Activated naive CD4-positive, alpha-beta T cell treated with anti-CD3 and anti-CD28 coated beads, Interleukin-2, amount 50 U/mL, for 16 hours (primary cell): ENCODE measurements around the gene CHRM3.
"Not testable (repeated sequence)": the region's sequence is repeated elsewhere in the genome, so short reads cannot be mapped to it uniquely, and the experiment has no call there.

Source experiments
- DNase-seq: peaks from one replicate; pipeline ENCODE4 v3.0.0-alpha.2; 2020

CHRM3 gene

DNA sequence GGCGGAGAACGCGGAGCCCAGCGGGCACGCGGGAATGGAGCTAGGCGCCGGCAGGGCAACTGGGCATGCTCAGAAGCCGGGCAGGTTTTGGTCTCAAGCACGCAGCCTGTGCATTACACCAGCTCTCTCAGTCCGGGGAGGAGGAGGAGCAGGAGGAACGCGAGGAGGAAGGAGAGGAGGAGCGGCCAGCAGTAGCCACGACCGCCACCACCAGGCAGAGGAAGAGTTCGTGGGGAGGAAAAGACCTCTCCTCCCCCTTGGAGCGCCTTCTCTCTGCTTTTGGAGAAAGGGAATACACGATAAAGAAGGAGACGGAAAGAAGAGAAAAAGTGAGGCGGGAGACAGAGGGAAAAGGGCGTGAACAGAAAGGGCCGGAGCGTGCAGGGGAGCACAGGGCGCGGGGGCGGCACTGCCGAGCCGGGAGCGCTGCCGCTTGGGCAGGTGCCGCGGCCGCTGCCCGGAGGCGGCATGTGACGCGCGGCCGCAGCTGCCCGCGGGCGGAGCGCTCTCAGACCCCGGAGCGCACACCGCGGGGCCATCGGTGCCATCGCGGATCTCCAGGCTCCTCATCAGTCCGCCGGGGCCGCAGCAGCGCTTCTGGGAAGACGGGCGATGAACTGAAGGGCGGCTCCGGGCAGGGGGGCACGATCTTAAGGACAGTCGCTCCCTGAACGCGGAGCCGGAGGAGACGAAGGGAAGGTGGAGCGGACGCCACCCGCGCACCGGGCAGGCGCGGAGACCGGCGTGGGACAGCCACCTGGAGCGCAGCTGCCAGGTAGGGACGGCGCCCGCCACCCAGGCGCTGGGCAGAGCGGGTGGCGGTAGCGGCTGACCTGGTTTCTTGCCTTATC lies at the start of gene CHRM3:
CHRM3 (plus strand) TSS at position 116 of the 851 bp plus-strand sequence. CDS start 520,884 bp downstream, outside the sequence.
- DNase-seq = peak; percentile 15

DNA sequence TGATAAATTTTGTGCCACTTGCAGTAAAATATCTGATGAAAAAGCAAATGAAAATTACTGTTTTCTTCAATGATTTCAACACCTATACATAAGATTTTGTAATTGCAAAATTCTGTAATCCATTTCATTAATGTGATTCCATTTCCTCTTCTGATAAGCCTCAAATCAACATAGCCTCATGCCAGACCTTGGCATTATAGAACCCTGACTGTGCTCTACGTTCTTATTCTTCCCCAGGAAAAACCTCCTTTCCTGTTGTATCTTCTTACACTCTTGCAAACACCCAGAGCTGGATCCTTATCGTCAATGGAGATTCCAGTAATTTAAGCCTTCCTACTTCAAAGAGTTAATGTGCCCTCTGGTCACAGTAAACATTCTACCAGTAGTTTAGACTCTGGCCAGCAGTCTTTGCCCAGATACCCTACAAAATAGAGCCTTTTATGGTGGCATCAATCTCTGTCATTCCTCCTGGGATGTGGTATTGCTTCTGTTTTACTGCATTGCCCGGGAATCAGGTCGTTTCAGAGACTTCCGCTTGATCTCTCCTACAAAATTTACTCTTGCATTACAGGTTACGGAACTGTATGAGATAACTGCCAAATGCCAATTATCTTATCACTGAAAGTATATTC lies 48.5 kb upstream of the CHRM3 start:
- DNase-seq = no peak

GRCh38 chr1:239347776-239348175 lies 38.6 kb upstream of the CHRM3 start:
- no peak for DNase-seq

DNA sequence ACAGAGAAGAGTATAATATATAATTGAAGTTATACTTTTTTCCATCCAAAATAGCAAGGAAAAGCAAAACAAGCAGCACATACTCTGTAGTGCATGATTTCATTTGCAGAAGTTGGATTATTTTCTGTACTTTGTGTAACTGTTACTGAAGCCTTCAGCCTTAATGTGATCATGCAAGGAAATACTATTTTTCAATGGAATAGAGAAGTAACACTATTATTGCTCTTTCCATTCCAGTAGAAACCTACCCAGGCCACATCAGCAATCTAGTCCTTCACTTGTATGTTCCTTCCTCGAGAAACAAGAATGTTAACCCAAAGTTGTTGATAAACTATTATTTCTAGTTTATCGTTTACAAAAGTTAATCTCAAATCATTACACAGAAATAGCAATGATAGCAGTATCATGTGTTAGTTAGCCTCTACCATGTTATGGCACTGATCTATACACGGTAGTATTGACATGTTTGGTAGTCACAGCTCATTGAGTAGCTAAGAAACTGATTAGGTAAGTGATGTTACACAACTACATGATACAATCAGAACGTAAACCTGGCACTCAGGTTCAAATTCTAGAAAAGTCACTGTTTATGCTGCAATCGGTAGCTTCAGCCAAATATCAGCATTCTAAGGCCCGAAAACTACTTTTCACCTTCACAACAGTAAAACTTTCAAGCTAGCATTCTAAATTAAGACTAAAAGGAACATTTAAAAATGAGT lies 37.6 kb upstream of the CHRM3 start:
- no peak for DNase-seq

GRCh38 chr1:239349699-239350098 lies 36.7 kb upstream of the CHRM3 start:
- DNase-seq = no peak

DNA sequence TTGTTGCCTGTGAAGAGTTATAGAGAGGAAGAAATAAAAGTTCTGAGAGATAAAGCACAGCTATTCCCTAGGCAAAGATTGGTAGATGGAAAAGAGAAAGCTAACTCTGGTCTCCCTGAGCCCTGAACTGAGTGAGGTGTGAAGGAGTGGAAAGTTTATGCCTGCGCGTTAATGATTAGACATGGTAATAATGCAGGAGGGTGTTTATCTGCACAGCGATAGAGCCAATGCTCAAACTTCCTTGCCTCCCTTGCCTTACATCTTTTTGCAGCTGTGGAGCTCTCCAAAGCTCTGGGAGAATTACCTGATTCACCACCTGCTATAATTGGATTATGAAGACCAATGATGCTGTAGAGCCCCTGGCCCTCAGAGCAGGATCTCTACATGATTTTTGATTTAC lies 32.8 kb upstream of the CHRM3 start:
- DNase-seq = no peak

DNA sequence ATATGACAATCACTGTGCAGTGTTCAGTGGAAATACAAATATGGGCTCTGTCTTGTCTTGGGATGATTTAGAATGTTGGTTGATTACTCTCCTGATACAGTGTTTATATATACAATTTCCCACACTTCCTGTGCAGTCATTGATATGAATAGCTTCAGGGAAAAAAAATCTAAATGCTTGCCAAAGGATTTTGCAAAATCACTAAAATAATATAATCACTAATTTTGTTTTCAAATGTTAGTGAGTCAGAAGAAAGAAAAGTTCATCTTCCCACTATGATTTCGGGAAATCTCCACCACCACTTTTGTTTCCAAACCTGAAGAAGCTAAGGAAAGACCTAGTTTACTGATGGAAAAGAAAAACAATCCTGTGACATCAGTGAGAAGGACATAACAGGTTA lies 32.1 kb upstream of the CHRM3 start:
- DNase-seq = no peak

GRCh38 chr1:239357867-239358266 lies 28.5 kb upstream of the CHRM3 start:
- no peak for DNase-seq

DNA sequence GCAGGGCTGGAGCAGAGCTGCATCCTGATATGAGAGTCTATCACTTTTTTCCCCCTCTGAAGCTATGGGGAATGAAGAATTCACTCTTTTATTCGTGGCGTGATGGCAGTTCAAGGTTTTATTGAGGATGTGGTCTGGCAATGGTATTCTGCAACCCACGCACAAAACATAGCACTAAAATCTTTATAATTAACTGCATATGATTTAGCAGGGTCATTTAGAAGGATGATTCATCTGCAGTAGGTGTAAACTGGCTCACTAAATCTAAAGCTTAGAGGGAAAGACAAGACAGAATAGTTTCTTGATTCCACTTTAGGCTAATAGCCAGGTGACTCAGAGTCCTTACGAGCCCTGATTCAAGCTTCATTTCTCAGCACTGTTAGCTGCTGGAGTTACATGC lies 25.0 kb upstream of the CHRM3 start:
- DNase-seq = no peak

DNA sequence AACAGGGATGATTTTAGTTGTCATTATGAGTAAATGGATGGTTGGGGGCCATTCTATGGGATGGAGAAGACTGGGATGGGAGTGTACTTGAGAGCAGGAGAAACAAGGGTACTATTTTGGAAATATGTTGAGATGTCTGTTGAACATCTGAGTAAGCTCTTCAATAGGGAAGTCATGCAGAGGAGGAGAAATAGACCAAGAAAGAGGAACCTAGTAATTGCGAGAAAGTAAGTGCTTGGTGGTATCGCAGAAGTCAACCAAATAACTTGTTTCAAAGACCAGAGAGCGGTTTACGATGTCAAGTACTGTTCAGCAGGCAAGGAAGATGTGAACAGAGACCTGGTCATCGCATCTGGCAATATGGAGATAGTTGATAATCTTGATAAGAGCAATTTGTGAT lies 22.4 kb upstream of the CHRM3 start:
- DNase-seq = no peak

DNA sequence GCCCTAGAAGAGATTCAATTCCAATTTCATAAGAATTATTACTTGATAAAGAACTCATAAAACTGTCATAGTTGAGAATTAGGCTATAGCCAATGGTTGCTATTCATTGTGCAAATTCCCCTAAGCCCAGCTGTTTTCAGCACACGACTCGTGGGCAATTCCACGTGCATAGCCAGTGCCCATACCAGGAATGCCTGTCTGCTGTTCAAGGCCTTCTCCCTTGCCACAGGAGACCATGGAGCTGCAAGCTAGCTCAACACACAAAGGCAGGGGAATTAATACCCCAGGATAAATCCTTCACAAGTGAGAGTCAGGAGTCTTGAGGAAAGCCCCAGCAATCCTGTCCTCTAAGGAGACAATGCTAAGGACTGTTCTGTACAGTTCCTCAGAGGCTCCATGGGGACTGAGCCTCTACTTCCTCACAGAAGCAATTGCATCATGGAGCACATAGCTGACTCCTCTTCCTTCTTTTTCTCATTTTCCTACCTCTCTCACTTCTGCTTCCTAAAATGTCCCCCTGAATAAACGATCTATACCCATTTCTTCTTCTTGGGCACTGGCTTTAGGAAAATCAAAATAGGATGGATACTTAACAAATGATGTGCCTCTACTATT lies 19.1 kb upstream of the CHRM3 start:
- DNase-seq = no peak

GRCh38 chr1:239368436-239369109 lies 17.8 kb upstream of the CHRM3 start:
- DNase-seq = no peak

DNA sequence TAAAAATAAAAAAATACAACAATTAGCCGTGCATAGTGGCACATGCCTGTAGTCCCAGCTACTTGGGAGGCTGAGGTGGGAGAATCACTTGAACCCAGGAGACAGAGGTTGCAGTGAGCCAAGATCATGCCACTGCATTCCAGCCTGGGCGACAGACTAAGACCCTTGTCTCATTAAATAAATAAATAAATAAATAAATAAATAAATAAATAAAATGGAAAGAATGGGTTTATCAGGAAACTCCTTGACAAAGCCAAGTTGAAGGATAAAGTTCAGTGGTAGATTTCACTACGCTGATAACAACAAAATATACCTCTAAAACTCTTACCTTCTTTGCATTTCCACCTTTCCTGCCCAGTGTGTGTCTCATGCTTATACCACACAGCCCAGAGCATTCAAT lies 15.5 kb upstream of the CHRM3 start:
- not testable (repeated sequence) for DNase-seq

- no peak for DNase-seq
Observed at GRCh38 chr1:239382666-239383065, 3.7 kb upstream of the CHRM3 start.

- no peak for DNase-seq
Observed at GRCh38 chr1:239383714-239384113, 2.7 kb upstream of the CHRM3 start.

DNA sequence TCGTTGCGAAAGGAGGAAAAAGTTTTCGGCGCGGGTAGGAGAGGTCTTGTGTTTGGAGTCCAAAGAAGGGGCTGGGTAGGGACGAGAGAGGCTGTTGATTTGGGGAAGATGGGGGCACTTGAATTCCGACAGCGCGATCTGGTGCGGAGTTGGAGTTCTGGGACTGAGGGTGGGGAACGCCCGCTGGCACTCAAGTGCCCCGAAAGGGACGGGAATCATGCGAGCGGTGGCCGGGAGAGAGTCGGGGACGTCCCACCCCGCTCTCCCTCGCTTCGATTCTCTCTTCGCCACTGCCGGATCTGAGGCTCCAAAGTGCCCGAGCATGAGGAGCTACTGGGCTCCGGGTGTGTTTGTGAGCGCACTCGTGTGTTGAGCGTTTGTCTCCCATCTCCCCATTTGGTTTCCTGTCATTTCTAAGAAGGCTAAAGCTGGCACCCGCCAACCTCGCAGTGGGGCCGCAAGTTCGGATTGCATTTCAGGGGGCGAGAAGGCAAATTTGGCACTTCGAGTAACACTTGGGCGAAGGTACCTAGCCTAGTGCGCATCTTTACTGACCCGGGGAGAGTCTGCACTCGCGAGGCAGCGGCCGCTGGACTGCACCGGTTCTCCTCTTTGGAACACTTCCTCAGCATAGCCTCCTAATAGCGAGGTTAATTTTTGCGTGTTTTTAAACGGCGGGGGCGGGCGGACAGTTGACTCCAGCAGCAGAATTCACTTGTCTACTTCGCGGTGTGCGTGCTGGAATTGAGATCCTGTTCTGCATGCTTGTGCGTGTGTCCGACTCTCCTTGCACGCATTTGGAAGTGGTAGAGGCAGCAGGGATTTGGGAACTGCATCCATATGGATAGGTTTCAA lies 1.2 kb downstream of the CHRM3 start:
- no peak for DNase-seq

- no peak for DNase-seq
Observed at GRCh38 chr1:239388159-239388485, 1.8 kb downstream of the CHRM3 start.

DNA sequence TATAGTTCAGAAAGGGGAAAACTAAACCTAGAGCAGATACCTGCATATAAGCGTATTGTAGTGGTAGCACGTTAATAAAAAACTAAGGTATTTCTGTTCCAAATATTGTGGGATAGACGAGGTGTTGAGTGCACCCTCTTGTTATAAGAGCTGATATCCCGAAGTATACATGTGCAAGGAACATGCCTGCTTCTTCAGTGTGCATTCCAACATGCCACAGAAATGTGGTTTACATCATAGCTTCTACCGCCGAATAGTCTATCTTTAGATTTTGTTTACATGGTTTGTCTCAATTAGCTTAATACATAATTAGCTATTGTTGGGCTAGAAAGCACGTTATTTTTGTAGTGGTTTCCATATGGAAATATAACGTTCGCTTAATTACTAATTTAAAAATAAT lies 2.2 kb downstream of the CHRM3 start:
- DNase-seq = no peak

- DNase-seq = no peak
Observed at GRCh38 chr1:239389703-239390102, 3.3 kb downstream of the CHRM3 start.

- DNase-seq = no peak
Observed at GRCh38 chr1:239392271-239392670, 5.9 kb downstream of the CHRM3 start.

DNA sequence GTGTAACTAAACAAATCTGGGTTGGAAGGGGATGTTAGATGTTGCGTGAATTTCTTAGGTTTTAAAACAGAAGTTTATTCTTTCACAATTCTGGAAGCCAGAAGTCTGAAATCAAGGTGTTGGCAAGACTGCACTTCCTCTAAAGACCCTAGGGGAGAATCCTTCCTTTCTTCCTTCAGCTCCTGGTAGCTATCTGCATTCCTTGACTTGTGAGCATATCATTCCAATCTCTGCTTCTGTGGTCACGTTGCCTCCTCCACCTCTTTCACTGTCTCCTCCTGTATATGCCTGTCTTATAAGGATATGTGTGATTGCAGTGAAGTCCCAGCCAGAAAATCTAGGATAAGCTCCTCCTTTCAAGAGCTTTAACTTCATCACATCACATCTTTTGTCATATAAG lies 7.7 kb downstream of the CHRM3 start:
- no peak for DNase-seq

DNA sequence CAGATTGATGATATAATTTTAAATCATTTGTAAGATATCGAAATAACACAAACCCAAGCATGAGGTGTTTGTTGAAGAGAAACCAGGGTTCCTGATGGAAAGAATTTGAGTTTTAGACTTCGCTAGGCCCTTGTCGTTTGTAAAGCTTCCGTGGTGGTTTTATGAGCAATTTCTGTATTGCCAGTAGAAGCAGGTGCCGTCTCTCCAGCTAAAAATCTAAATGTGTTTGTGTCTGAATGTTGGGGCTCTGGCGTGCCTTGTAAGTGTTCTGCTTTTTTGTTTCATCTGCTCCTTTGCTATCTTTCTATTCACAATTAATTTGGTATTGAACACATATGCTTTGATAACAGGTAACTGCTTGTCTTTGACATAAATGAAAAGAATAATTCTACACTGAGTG lies 27.5 kb downstream of the CHRM3 start:
- DNase-seq = no peak
